ENCODE results near the gene GINS2.

GINS2 gene

GRCh38 chr16:85651629-85652430 is 36.9 kb downstream of the GINS2 start:
- DNase-seq: no peak

DNA sequence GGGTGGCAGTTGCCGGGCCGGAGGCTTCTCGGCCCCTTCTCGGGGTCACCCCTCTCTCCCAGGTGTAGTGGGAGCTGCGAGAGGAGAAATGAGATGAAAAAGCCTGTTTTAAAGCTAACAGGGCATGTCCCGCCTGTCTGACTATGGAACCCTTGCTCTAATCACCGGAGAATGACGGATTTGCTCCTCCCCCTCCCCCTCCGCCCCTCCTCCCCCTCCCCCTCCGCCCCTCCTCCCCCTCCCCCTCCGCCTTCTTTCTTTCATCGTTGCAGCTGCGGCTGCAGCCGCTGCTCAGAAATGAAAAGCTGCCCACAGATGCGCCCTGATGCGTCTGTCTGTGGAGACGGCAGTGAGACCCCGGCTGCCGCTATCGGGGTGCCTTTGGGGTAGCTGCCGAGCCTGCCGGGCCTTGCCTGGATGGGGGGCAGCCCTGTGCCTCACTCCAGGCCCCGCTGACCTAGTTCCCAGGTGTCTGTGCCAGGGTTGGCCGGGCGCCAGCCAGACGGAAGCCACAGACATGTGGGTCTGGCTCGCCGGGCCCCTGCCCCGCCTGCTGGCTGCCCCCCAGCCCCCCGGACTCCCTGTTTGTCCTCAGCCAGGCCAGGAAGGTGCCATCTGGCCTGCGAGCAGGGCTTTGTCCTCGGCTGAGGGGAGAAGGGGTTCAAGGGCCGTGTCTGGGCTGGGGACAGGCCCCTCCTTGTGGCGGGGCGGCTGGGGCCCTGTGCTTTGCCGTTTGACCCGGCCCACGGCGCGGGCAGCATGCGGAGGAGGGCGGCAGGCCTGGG is 37.7 kb downstream of the GINS2 start:
- no peak for DNase-seq

- DNase-seq: no peak
Measured at GRCh38 chr16:85650135-85650843, 38.5 kb downstream of the GINS2 start.

DNA sequence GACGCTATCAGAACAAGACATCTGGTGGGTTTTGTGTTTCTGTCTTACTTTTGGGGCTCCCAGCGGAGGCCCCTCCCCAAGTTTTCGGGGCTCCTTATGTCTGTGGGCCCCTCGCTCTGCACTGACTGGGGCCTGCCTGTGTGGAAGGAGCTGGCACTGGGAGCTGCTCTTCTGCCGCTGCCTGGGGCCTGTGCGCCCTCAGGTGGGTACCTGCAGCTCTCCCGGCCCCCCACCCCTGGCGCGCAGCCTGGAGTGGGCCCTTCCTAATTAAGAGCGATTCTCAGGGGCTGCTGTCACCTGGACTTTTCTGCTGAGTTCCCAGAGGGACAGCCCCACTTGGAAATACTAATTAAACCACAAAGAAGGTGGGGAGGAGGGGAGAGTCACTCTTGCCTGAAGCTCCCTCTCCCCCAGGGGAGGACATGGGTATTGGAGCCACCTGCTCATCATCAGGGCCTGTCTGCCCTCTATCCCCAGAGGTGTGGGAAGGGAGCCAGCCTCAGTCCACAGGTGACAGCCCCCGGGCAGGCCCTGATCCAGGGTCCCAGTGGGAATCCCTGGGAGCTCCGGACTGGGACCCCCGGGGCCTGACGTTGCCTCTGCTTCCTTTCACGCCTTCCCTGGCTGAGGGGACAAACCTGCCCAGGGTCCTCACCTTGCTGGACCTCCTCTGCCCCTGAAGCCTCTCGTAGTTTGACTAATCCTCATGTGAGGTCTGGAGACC is 39.2 kb downstream of the GINS2 start:
- DNase-seq: no peak

- peak in 1 of 2 donors; percentile 17 for DNase-seq
Measured at GRCh38 chr16:85648805-85649204, 39.9 kb downstream of the GINS2 start.

DNA sequence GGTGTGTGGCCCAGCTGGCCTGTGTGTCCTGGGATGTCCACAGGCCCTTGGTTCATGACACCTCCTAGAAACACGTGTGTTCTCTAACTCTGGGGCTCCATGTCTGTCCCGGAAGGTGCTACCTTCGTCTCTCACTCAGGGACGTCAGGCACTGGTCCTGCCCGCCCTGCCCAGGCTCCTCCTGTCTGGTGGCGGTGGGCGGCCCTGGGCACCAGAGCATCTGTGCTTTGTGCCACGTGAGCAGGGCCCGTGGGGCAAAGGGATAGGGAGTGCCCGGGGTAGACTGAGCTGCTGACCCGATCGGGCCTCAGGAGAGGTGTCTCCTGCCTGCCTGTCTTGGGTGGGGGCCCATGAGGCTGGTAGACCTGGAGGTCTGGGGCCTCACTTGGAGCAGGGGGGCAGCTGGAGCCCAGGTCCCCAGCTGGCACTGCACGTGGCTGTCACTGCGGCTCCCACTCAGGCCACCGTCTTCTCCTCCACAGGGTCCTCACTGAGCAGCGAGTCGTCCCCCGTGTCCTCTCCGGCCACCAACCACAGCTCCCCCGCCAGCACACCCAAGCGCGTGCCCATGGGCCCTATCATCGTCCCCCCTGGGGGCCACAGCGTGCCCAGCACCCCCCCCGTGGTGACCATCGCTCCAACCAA is 40.6 kb downstream of the GINS2 start:
- DNase-seq: no peak

- no peak for DNase-seq
Measured at GRCh38 chr16:85646976-85647375, 41.8 kb downstream of the GINS2 start.

GRCh38 chr16:85646358-85646907 is 42.3 kb downstream of the GINS2 start:
- DNase-seq: no peak

GRCh38 chr16:85645021-85645589 is 43.6 kb downstream of the GINS2 start:
- no peak for DNase-seq

DNA sequence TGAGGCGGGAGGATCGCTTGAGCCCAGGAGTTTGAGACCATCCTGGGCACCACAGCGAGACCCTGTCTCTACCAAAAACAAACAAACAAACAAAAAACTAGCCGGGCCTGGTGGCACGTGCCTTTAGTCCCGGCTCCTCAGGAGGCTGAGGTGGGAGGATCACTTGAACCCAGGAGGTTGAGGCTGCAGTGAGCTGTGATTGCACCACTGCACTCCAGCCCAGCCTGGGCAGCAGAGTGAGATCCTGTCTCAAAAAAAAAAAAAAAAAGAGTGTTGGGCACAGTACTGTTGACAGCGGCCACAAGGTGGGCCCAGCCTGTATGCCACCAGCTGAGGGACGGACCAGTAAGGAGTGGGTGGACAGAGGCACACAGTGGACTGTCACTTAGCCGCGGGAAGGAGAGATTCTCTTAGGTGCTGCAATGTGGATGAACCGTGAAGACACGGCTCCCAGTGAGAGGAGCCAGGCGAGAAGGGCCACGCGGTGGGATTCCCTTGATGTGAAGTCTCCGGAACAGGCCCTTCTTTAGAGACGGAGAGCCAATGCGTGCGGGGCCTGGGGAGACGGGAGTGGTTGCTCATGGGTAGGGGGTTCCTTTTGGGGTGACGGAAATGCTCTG is 44.6 kb downstream of the GINS2 start:
- DNase-seq: no peak

GRCh38 chr16:85643631-85644030 is 45.1 kb downstream of the GINS2 start:
- DNase-seq: no peak

DNA sequence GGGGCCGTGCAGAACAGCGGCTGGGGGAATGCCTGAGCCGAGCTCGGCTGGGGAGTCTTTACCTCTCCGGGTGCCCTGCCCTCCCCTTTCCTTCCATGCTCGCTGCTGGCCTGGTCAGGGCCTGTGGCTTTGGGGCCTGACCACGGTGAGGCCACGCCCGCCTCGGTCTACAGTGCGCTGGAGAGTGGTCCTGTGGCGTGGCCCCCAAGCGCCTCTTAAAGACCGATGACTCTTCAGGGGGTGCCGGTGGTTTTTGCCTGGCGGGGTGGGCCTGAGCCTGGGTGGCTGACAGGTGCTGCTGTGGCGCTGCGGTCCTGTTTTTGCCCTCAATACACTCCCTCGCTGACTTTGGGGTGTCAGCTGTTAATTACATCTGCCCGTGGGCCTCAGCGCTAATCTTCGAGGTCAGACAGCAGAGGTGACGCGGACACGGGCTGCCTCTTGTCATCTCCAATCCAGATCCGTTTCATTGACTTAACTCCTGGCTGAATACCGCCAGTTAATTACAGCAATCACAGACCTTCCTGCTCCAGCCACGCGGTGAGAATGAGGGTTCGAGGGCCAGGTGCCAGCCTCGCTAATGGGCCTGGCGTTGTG is 45.9 kb downstream of the GINS2 start:
- DNase-seq: no peak

- DNase-seq: no peak
Measured at GRCh38 chr16:85641776-85642176, 47.0 kb downstream of the GINS2 start.

GRCh38 chr16:85641305-85641704 is 47.4 kb downstream of the GINS2 start:
- no peak for DNase-seq

- DNase-seq: no peak
Measured at GRCh38 chr16:85640585-85640984, 48.2 kb downstream of the GINS2 start.

GRCh38 chr16:85640254-85640558 is 48.5 kb downstream of the GINS2 start:
- DNase-seq: no peak

GRCh38 chr16:85639529-85640253 is 49.1 kb downstream of the GINS2 start:
- DNase-seq: no peak

GRCh38 chr16:85638695-85639409 is 49.9 kb downstream of the GINS2 start:
- no peak for DNase-seq

- no peak for DNase-seq
Measured at GRCh38 chr16:85637808-85638647, 50.7 kb downstream of the GINS2 start.
